Upper lobe of left lung (tissue), 4 donors: Measurements from ENCODE around the gene C10orf88.

Source experiments
- EP300 ChIP-seq, 4 donors: sonication (generic); formaldehyde crosslinking; IDR thresholded peaks; one replicate each; pipeline ENCODE4 v1.5.1; 2017; ENCODE audit warnings: antibody characterized with exemption in 4 of 4, control low read depth in 2 of 4
- POLR2A ChIP-seq, 4 donors: fragments of 450-650 bp; IDR thresholded peaks; one replicate each; pipeline ENCODE4 v1.5.1; 2016 to 2017; ENCODE audit warnings: antibody characterized with exemption in 4 of 4, mild to moderate bottlenecking in 2 of 4

GRCh38 chr10:123000155-123000554, 46.1 kb upstream of the C10orf88 start:
- TF ChIP-seq POLR2A (IDR thresholded peaks at IDR 0.05): no peak
- TF ChIP-seq EP300 (IDR thresholded peaks at IDR 0.05): no peak
